Chondrocyte (in vitro differentiated cells): ENCODE data around the gene HELB. TPM values are rescaled to one million over a fixed set of nuclear protein-coding genes. Genes with fewer than 3 reads are reported as not detected.

Source experiments
- DNase-seq: peaks from one replicate; pipeline ENCODE4 v3.0.0; 2021; ENCODE audit warnings: mixed read lengths, low spot score
- H3K27ac Mint-ChIP-seq: one replicate; pipeline ENCODE4 v1.8.0; 2021; ENCODE audit warnings: mild to moderate bottlenecking, moderate library complexity, mixed read lengths; ENCODE audit not compliant: unreplicated experiment
- H3K27me3 Mint-ChIP-seq: 2 replicates; pipeline ENCODE4 v1.8.0; 2021; ENCODE audit warnings: low read depth, mixed read lengths
- H3K36me3 Mint-ChIP-seq: 2 replicates; pipeline ENCODE4 v1.8.0; 2021; ENCODE audit warnings: low read depth, mixed read lengths
- H3K4me1 Mint-ChIP-seq: 2 replicates; pipeline ENCODE4 v1.8.0; 2021; ENCODE audit warnings: low read depth, mild to moderate bottlenecking, mixed read lengths
- H3K4me3 Mint-ChIP-seq: one replicate; pipeline ENCODE4 v1.8.0; 2021; ENCODE audit warnings: mild to moderate bottlenecking, moderate library complexity, mixed read lengths; ENCODE audit not compliant: unreplicated experiment
- H3K9me3 Mint-ChIP-seq: 2 replicates; pipeline ENCODE4 v1.8.0; 2021; ENCODE audit warnings: low read depth, mixed read lengths
- total RNA-seq: library from RNA; stranded (reverse); gene quantifications from 3 replicates; pipeline ENCODE4 v1.2.1, GENCODE V29; 2021
- TF ChIP-seq, protein P1 (sequence below): fragments of 200-600 bp; sonication (generic); IDR thresholded peaks from 2 replicates; pipeline ENCODE4 v1.5.0; 2021; ENCODE audit warnings: antibody characterized with exemption, mild to moderate bottlenecking, moderate library complexity

The HELB gene
- total RNA-seq, 1 donor from 2014 or later = 2.3 TPM

GRCh38 chr12:66345956-66346355 is 43.7 kb downstream of the HELB start:
- H3K4me1 Mint-ChIP-seq = no peaks in the 10 kb centered on the region
- DNase-seq = no peak
- TF ChIP-seq, protein P1, sequence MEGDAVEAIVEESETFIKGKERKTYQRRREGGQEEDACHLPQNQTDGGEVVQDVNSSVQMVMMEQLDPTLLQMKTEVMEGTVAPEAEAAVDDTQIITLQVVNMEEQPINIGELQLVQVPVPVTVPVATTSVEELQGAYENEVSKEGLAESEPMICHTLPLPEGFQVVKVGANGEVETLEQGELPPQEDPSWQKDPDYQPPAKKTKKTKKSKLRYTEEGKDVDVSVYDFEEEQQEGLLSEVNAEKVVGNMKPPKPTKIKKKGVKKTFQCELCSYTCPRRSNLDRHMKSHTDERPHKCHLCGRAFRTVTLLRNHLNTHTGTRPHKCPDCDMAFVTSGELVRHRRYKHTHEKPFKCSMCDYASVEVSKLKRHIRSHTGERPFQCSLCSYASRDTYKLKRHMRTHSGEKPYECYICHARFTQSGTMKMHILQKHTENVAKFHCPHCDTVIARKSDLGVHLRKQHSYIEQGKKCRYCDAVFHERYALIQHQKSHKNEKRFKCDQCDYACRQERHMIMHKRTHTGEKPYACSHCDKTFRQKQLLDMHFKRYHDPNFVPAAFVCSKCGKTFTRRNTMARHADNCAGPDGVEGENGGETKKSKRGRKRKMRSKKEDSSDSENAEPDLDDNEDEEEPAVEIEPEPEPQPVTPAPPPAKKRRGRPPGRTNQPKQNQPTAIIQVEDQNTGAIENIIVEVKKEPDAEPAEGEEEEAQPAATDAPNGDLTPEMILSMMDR = no peak
- peaks cover 21% of the 10 kb centered on the region for H3K9me3 Mint-ChIP-seq
- H3K36me3 Mint-ChIP-seq = peaks cover 31% of the 10 kb centered on the region
- no peak overlapping the region for H3K27ac Mint-ChIP-seq
- no peak overlapping the region for H3K4me3 Mint-ChIP-seq
- no peaks in the 10 kb centered on the region for H3K27me3 Mint-ChIP-seq

DNA sequence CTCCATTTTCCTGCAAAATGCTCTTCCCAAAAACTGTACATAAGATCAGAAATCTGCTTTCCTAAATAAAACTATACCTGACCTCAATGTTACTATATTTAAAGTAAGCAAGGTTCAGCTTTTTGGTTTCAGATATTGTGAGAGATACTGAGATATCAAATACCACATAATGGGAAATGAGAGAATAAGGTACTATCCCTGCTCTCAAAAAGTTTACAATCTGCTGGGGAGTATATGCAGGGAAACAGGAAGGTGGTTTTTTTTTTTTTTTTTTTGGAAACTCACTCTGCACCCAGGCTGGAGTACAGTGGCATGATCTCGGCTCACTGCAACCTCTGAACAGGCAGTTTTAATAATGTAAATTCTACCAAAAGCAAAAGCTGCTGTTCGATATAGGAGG is 49.0 kb downstream of the HELB start:
- Mint-ChIP-seq H3K4me3 (no peak overlapping the region), H3K27me3 (no peaks in the 10 kb centered on the region), H3K9me3 (no peaks in the 10 kb centered on the region), H3K36me3 (peaks cover 7% of the 10 kb centered on the region), H3K4me1 (no peaks in the 10 kb centered on the region), H3K27ac (no peak overlapping the region)
- TF ChIP-seq, protein P1 = no peak
- DNase-seq = no peak

DNA sequence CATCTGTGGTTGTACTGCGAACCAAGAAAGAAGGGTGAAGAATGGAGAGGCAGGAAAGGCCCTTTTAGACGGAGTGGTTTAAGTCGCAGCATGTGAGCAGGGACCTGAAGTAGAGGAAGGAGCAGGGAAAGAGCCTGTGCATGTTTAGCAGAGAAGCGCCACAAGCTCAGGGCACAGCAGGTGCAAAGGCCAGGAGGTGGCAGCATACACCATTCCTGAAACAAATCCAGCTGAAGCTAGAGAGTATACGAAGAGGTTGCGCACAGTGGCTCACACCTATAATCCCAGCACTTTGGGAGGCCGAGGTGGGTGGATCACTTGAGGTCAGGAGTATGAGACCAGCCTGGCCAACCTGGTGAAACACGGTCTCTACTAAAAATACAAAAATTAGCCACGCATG is 49.9 kb downstream of the HELB start:
- TF ChIP-seq, protein P1 = peak; percentile 75
- Mint-ChIP-seq H3K4me3 (no peak overlapping the region), H3K36me3 (peaks cover 7% of the 10 kb centered on the region), H3K4me1 (no peaks in the 10 kb centered on the region), H3K9me3 (no peaks in the 10 kb centered on the region), H3K27me3 (no peaks in the 10 kb centered on the region), H3K27ac (no peak overlapping the region)
- DNase-seq = no peak

DNA sequence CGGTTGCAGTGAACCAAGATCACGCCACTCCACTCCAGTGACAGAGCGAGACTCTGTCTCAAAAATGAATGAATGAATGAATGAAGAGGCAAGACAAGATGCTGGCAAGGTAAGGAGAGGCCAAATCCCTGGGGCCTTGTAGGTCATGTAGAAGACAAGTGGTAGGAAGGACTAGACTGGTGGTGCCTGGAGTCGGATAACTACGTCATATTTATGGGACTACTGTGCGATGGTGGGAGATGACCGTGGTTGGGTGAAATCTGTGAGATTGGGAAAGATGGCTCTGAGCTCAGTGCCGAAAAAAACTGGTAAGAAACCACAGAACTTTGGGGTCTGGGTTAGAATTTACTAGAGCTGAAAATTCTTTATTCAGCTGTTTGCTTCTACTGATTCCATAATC is 50.6 kb downstream of the HELB start:
- peaks cover 7% of the 10 kb centered on the region for H3K36me3 Mint-ChIP-seq
- TF ChIP-seq, protein P1 = no peak
- no peaks in the 10 kb centered on the region for H3K4me1 Mint-ChIP-seq
- DNase-seq = no peak
- no peak overlapping the region for H3K4me3 Mint-ChIP-seq
- H3K27ac Mint-ChIP-seq = no peak overlapping the region
- no peaks in the 10 kb centered on the region for H3K9me3 Mint-ChIP-seq
- no peaks in the 10 kb centered on the region for H3K27me3 Mint-ChIP-seq

- DNase-seq = no peak
Observed at GRCh38 chr12:66354291-66354690, 52.0 kb downstream of the HELB start.

More at GRCh38 chr12:66354291-66354690, 52.0 kb downstream of the HELB start:
- no peaks in the 10 kb centered on the region for H3K4me1 Mint-ChIP-seq
- H3K27me3 Mint-ChIP-seq = no peaks in the 10 kb centered on the region
- peaks cover 7% of the 10 kb centered on the region for H3K36me3 Mint-ChIP-seq
- no peak overlapping the region for H3K27ac Mint-ChIP-seq
- TF ChIP-seq, protein P1 = no peak
- H3K9me3 Mint-ChIP-seq = no peaks in the 10 kb centered on the region
- no peak overlapping the region for H3K4me3 Mint-ChIP-seq
